Ascending aorta (tissue), 2 donors: Measurements from ENCODE around the gene SCAI. TPM values are rescaled to one million over a fixed set of nuclear protein-coding genes. Genes with fewer than 3 reads are reported as not detected.
"Not testable (repeated sequence)": the region's sequence is repeated elsewhere in the genome, so short reads cannot be mapped to it uniquely, and the experiment has no call there.

ENCODE experiments used
- DNase-seq, 2 donors: peaks; one replicate each; pipeline ENCODE4 v3.0.0-alpha.2; 2019; ENCODE audit warnings: low spot score in 2 of 2
- H3K27ac ChIP-seq, 2 donors: fragments of 200-600 bp; sonication (generic); one replicate each; pipeline ENCODE4 v1.5.1; 2016 to 2017; ENCODE audit warnings: mild to moderate bottlenecking in 1 of 2
- H3K27me3 ChIP-seq: fragments of 200-600 bp; sonication (generic); one replicate; pipeline ENCODE4 v1.5.1; 2017
- H3K36me3 ChIP-seq, 2 donors: fragments of 200-600 bp; sonication (generic); one replicate each; pipeline ENCODE4 v1.5.1; 2016
- H3K4me1 ChIP-seq, 2 donors: fragments of 200-600 bp; sonication (generic); one replicate each; pipeline ENCODE4 v1.5.1; 2016 to 2017; ENCODE audit warnings: mild to moderate bottlenecking in 1 of 2
- H3K4me3 ChIP-seq, 2 donors: fragments of 200-600 bp; sonication (generic); one replicate each; pipeline ENCODE4 v1.5.1; 2016 to 2017; ENCODE audit warnings: mild to moderate bottlenecking in 1 of 2
- H3K9me3 ChIP-seq, 2 donors: fragments of 200-600 bp; sonication (generic); one replicate each; pipeline ENCODE4 v1.5.1; 2016
- CTCF ChIP-seq, 3 experiments: fragments of 200-600 bp in 2 of 3; fragments of 450-650 bp in 1 of 3; sonication (generic) in 2 of 3; IDR thresholded peaks; one replicate each; pipeline ENCODE4 v1.5.1; 2016 to 2019; ENCODE audit warnings: antibody characterized with exemption in 3 of 3, mild to moderate bottlenecking in 1 of 3, moderate library complexity in 1 of 3
- intact Hi-C: fragments of 100-400 bp; cut with DNase I; formaldehyde crosslinking; loops from one replicate; pipeline ENCODE4 v1.15.1; 2023
- total RNA-seq: library from RNA; depleted of rRNA; stranded (reverse); fragments of >200 nt; gene quantifications from one replicate; pipeline ENCODE4 v1.1.0, GENCODE V29; 2016

Gene SCAI
- total RNA-seq, 1 donor from 2014 or later: 2.4 TPM

GRCh38 chr9:125110464-125110863 lies 32.9 kb downstream of the SCAI start:
- TF ChIP-seq CTCF (IDR thresholded peaks at IDR 0.05): no peak
- no peak for DNase-seq

GRCh38 chr9:125108541-125108940 lies 34.8 kb downstream of the SCAI start:
- H3K27me3 ChIP-seq, H3K4me3 ChIP-seq, H3K4me1 ChIP-seq, DNase-seq, H3K9me3 ChIP-seq, H3K27ac ChIP-seq, H3K36me3 ChIP-seq, intact Hi-C loops: not testable (repeated sequence)

More at GRCh38 chr9:125110464-125110863, 32.9 kb downstream of the SCAI start:
- Histone ChIP-seq H3K27ac (no peak overlapping the region), H3K27me3 (no peaks in the 10 kb centered on the region), H3K4me3 (no peak overlapping the region), H3K9me3 (no peaks in the 10 kb centered on the region), H3K36me3 (no peaks in the 10 kb centered on the region), H3K4me1 (no peaks in the 10 kb centered on the region)
- intact Hi-C loops: no loop called here

GRCh38 chr9:125106285-125106893 lies 36.9 kb downstream of the SCAI start:
- Histone ChIP-seq H3K36me3 (no peaks in the 10 kb centered on the region), H3K4me3 (no peak overlapping the region), H3K27ac (no peak overlapping the region), H3K27me3 (no peaks in the 10 kb centered on the region), H3K4me1 (no peaks in the 10 kb centered on the region), H3K9me3 (no peaks in the 10 kb centered on the region)
- intact Hi-C loops: no loop called here
- no peak for TF ChIP-seq CTCF (IDR thresholded peaks at IDR 0.05)
- DNase-seq: no peak

GRCh38 chr9:125103770-125104460 lies 39.4 kb downstream of the SCAI start:
- no peaks in the 10 kb centered on the region for H3K4me1 ChIP-seq
- no peak overlapping the region for H3K27ac ChIP-seq
- H3K27me3 ChIP-seq: no peaks in the 10 kb centered on the region
- H3K4me3 ChIP-seq: no peak overlapping the region
- H3K36me3 ChIP-seq: no peaks in the 10 kb centered on the region
- H3K9me3 ChIP-seq: no peaks in the 10 kb centered on the region
- intact Hi-C loops: no loop called here
- TF ChIP-seq CTCF (IDR thresholded peaks at IDR 0.05): no peak
- no peak for DNase-seq

DNA sequence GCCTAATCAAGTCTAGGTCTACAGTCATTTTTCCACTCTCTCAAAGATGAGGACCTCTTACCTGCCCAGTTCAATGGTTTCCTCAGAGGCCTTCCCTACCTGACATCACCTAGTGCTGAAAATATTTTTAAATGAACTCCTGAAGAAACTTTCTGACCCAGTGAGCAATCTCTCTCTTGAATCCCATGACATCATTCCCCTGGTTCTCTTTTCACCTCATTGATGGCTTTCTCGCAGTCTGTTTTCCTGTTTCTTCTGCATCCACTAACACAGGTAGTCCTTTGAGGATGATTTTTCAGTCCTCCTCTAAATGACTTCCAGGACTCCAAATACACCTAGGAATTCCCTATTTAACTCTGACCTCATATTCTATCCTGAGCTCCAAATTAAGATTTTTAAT lies 40.3 kb downstream of the SCAI start:
- H3K36me3 ChIP-seq: no peaks in the 10 kb centered on the region
- TF ChIP-seq CTCF (IDR thresholded peaks at IDR 0.05): no peak
- no peak for DNase-seq
- no peak overlapping the region for H3K4me3 ChIP-seq
- no peak overlapping the region for H3K27ac ChIP-seq
- intact Hi-C loops: no loop called here
- peaks cover 0 to 5% of the 10 kb centered on the region in 2 donors for H3K4me1 ChIP-seq
- H3K27me3 ChIP-seq: no peaks in the 10 kb centered on the region
- H3K9me3 ChIP-seq: no peaks in the 10 kb centered on the region

- Histone ChIP-seq H3K36me3 (no peaks in the 10 kb centered on the region), H3K4me1 (peaks cover 0 to 5% of the 10 kb centered on the region in 2 donors), H3K27me3 (no peaks in the 10 kb centered on the region), H3K27ac (no peak overlapping the region), H3K4me3 (no peak overlapping the region), H3K9me3 (no peaks in the 10 kb centered on the region)
- DNase-seq: no peak
- intact Hi-C loops: no loop called here
- TF ChIP-seq CTCF (IDR thresholded peaks at IDR 0.05): no peak
These were observed 42.5 kb downstream of the SCAI start for GRCh38 chr9:125100822-125101221.
